Ramos (cell line): ENCODE data around the gene NOP10.
"Not testable (repeated sequence)": the region's sequence is repeated elsewhere in the genome, so short reads cannot be mapped to it uniquely, and the experiment has no call there.

Source experiments
- in situ Hi-C: fragments of 300-500 bp; cut with MboI; formaldehyde crosslinking; loops from one replicate; pipeline ENCODE4 v1.14.3; 2022; ENCODE audit warnings: low sequenced_read_pairs; ENCODE audit not compliant: unreplicated experiment

The NOP10 gene

DNA sequence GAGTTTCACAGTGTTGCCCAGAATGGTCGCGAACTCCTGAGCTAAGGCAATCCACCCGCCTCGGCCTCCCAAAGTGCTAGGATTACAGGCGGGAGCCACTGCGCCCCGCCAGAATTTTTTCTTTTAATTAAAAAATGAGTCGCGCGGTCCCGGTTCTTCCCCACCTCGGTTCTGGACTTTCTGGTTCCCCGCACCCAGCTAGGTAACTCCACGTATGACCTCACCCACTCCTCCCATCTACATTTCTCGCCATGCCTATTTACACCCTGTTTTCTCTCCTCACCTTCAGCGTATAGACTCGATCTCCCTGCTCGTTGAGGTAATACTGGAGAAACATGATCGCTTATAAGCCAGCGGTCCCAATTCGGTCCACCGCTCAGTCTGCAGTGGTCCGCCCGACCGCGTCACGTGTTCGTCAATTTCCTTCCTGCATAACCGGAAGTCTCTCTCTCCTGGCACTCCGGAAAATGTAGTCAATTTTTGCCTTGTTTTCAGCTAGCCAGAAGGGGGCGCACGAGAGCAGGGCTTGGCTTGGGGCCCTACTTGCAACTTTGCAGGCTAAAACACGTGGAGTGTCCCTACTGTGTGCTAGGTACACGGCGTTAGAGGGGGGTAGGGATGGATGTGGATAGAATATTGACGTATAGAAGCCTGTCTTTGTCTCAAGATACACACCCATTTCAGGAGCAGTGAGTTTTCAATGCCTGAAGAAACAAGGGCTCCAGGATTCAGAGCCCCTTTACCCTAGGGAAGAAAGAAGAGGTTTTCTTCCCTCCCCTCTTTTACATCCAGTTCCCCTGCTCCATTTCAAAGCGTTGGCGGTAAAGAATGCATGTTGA lies at the start of gene NOP10, which contains the start of gene NUTM1:
Gene NOP10, minus strand, starts transcription at position 400 of the 839 bp plus-strand sequence. Its CDS starts 63 bp downstream, at position 337.
Gene NUTM1, plus strand, starts transcription at position 579 of the 839 bp plus-strand sequence. CDS start 382 bp downstream, outside the sequence.
- in situ Hi-C loops = no loop called here

DNA sequence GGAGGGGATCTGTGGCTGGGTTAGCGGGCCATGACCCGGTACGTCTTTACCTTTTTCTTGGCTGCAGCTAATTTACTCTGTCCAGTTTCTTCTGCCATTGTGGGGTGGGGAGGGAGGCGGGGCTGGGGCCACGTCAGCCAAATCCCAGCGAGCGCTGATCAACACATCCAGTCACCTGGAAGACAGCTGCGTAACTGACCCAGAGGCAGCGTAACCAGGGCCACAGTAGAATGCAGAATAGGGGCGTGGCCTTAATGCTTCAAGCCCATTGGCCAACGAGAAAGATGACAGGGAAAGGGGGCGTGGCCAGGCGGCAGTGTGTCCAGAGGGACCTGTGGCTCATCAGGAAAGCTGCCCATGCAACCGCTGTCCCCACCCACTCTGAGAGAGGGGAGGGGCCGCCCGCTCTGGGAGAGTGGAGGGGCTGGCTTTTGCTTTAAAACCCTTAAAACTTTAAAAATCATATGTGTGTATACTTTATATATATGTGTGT lies 46.7 kb upstream of the NOP10 start:
- in situ Hi-C loops = not testable (repeated sequence)

- in situ Hi-C loops = not testable (repeated sequence)
These were observed 39.0 kb upstream of the NOP10 start for GRCh38 chr15:34381829-34382521.

GRCh38 chr15:34380491-34380890 lies 37.6 kb upstream of the NOP10 start:
- in situ Hi-C loops = not testable (repeated sequence)

DNA sequence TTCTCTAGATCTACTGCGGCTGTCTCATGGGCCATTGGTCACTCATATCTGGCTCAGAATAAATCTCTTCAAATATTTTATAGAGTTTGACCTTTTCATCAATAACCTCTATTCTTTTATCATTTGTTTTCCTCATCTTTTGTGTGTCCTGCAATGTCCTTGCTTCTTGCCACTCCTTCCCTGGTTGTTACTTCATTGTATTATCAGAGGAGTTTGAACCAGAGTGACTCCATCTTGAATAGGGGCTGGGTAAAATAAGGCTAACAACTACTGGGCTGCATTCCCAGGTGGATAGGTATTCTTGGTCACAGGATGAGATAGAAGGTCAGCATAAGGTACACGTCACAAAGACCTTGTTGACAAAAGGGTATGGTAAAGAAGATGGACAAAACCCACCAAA lies 33.9 kb upstream of the NOP10 start:
- in situ Hi-C loops = no loop called here

DNA sequence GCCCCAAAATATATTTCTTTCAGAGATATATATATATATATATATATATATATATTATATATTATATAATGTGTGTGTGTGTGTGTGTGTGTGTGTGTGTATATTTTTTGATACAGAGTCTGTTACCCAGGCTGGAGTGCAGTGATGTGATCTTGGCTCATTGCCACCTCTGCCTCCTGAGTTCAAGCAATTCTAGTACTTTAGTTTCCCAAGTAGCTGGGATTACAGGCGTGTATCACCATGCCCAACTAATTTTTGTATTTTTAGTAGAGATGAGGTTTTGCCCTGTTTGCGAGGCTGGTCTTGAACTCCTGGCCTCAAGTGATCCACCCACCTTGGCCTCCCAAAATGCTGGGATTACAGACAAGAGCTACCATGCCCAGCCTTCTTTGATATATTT lies 32.6 kb upstream of the NOP10 start:
- in situ Hi-C loops = not testable (repeated sequence)

GRCh38 chr15:34374816-34375215 lies 31.9 kb upstream of the NOP10 start:
- in situ Hi-C loops = loop anchor here (25.0 kb wide), 1 partner anchor 263 kb away; the partner anchor contains the start of genes EMC7 and PGBD4

GRCh38 chr15:34373951-34374350 lies 31.0 kb upstream of the NOP10 start:
- in situ Hi-C loops = loop anchor here (25.0 kb wide), 1 partner anchor 262 kb away; the partner anchor contains the start of genes EMC7 and PGBD4

GRCh38 chr15:34370643-34371042 lies 27.7 kb upstream of the NOP10 start:
- in situ Hi-C loops = loop anchor here (25.0 kb wide), 1 partner anchor 258 kb away; the partner anchor contains the start of genes EMC7 and PGBD4

GRCh38 chr15:34370129-34370528 lies 27.2 kb upstream of the NOP10 start:
- in situ Hi-C loops = loop anchor here (25.0 kb wide), 1 partner anchor 258 kb away; the partner anchor contains the start of genes EMC7 and PGBD4

DNA sequence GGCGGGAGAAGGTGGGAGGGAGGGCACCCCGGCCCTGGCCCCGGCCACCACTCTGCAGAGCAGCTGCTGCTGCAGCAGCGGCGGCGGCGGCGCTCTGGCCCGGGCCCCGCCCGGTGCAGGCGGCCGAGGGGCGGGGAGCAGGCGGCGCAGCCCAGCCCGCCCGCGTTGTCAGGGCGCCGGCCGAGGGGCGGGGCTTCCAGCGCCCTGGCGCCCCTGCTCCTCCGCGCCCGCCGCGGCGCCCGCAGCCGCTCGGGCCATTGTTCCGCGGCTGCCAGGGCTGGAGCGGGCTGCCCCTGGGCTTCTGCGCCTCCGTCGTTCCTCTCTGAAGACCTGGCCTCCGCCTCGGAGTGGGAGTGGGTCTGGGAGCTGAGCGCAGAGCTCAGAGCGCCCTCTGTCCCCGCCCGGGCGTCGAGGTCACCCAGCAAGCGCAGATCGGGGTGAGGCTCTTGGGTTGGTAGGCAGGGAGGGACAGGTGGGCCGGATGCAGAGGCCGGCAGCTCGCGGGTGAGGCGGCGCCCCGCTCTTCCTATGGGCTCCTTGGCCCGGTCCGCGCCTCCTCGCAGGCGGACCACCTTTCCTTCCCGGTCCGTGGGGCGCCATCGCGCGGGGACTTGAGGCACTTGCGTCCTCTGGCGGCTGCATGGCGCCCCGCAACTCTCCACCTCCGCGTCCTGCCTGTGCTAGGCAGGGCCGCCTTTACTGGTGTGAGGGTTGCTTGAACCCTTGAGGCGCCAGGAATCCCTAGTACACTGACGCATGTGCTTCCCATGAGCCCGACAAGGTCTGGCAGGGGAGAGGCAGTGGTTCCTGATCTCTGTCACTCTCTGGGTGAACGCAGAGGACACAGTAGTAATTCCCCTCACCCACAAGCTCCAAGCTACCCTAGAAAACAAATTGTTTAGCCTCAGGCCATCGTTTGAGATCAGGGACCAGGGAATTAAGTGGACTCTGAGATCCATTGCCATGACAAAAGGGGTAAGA lies 24.5 kb upstream of the NOP10 start, which contains the start of gene LPCAT4:
Gene LPCAT4, minus strand, starts transcription at position 96 of the 981 bp plus-strand sequence. CDS start 96 bp downstream, outside the sequence.
- in situ Hi-C loops = loop anchor here (25.0 kb wide), 1 partner anchor 255 kb away; the partner anchor contains the start of genes EMC7 and PGBD4

DNA sequence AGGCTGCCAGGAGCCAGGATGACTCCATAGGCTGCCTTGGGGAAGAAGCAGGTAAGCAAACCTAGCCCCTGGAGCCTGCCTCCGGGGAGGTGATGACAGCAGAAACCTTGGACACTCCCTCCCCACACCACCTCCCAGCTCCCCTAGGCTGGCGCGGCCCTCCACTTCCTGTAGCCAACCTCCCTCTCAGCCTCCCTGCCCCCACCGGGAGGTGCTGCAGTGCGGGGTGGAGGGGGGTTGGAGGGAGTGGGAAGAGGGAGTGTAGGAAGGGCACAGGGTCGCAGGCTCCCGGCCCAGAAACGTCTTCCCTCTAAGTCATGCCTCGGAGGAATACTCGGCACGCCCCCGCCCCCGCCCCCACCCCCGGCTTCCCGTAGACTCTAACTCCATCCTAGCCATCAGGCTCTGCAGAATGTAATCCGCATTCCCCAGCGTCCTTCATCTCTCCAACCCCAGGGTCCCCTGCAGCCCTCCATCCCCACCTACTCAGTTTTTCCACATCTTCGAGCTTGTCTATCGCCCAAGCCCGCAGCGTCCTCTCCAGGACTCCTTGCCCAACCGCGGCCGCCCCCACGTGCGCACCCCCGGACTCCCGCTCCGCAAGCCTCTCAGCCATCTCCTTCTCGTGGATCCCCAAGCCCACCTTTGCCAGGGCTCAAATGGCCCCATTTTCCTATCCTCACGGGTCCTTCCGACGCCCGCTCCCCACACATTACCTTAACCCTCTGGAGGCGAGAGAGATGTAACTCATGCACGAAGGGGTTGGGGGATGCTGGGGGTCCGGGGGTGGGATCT lies 23.5 kb upstream of the NOP10 start:
- in situ Hi-C loops = loop anchor here (25.0 kb wide), 1 partner anchor 254 kb away; the partner anchor contains the start of genes EMC7 and PGBD4

- in situ Hi-C loops = loop anchor here (25.0 kb wide), 1 partner anchor 254 kb away; the partner anchor contains the start of genes EMC7 and PGBD4
These were observed 22.9 kb upstream of the NOP10 start for GRCh38 chr15:34365836-34366235.

DNA sequence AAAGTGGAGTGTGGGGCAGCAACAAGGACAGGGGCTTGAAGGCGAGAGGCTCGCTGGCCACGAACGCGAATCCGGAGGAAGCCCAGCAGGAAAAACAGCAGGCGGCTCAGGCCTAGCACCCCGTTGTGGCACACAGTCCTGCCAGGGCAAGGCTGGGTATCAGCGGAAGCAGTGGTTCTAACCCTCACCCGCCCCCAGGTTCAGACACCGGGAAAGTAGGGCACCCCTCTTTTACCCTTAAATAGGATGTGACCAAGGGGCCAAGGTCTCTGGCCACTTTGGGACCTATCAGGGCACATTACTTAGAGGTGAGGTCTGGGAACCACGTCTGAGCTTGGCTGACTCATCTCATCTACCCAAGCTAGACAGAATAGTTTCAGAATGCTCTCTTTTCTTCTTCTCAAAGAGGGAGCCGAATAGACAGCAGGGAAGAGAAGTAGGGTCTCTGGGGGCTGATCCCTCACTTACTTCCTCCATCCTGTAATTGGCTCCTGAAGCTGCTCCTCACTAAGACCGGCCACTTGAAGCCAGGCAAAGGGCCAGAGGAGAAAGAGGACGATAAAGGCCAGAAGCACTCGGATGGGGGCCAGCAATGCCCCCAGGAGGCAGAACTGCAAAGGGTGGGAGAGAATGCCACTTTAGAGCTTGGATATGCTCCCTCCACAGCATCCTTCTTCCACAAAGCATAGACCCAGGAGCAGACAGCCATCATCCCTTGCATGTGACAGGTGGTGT lies 22.3 kb upstream of the NOP10 start:
- in situ Hi-C loops = loop anchor here (25.0 kb wide), 1 partner anchor 253 kb away; the partner anchor contains the start of genes EMC7 and PGBD4

DNA sequence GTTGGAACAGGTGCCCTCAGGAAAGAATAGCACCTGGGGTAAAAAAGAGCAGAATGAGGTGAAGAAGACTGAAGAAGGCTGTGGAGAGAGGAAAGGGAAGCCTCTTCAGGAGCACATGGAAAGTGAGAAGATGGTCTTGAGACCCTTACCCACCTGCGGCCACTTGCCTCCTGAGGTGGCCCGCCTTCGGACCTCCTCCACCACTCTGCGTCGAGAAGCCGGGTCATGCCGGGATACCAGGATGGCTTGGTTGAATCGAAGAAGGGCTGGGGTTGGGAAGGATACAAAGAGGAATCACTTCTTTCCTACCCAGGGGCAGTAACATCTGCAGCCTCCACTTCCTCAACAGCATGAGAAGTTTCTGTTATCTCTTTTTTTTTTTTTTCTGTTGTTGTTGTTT lies 21.1 kb upstream of the NOP10 start:
- in situ Hi-C loops = loop anchor here (25.0 kb wide), 1 partner anchor 252 kb away; the partner anchor contains the start of genes EMC7 and PGBD4

DNA sequence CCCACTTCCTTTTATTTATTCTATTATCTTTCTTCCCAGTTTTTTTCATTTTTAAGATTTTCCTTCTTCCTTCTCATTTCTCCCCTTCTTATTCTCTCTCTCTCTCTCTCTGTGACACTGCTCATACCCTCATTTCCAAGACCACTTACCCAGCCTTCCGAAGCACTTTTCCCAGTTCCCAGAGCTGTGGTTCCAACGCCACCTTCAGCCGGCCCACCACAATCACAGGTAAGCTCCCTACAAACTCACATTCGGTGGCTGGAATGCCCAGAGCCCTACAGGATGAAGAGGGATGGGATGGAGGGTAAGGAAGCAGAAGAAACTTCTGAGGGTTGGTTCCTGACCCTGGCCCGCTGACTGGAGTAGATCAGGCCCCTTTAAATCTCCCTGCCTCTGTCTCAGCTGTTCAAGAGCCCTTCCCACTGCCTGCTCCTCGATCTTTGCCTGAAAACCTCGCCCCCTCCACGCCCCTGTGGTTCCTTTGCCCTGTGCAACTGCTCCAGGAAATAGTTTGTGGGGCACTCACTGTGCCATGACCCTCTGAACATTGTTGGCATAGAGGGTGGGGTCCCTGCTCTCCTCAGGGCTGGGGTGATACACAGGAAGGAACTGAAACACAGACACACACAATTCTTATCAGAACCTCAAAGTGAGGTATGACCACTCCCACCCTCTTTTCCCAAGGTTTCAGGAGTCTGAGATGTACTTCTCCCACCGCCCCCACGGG lies 19.3 kb upstream of the NOP10 start:
- in situ Hi-C loops = loop anchor here (25.0 kb wide), 1 partner anchor 250 kb away; the partner anchor contains the start of genes EMC7 and PGBD4

DNA sequence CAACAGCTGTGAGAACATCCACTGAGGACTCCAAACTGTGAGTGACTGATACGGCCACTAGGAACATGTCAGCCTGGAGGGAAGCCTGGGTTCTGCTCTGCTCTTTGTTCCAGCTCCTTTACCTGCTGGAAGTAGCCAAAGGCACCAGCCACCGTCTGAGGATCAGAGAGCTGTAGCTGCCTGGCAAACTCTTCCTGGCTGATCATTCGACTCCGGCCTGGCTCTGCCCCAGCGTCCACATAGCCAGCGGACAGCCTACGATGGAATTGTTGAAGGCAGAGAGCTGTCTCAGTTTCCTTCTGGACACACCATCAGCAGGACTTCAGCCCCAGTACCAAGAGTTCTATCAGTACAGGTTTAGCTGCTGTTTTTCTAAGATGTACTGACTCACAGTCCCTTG lies 18.3 kb upstream of the NOP10 start:
- in situ Hi-C loops = loop anchor here (25.0 kb wide), 1 partner anchor 249 kb away; the partner anchor contains the start of genes EMC7 and PGBD4
